Mesenteric fat pad (tissue), 1 donor: ENCODE results near the gene GAB3. TPM values are rescaled to one million over a fixed set of nuclear protein-coding genes. Genes with fewer than 3 reads are reported as not detected.

ENCODE experiments used
- DNase-seq: peaks from one replicate; pipeline ENCODE4 v3.0.0-alpha.2; 2020; ENCODE audit warnings: low spot score
- total RNA-seq: library from RNA; stranded (reverse); fragmentation: NEBNext Ultra II Directional; extraction: Animal tissue kit (Norgen Biotek cat#: 25700); gene quantifications from one replicate; pipeline ENCODE4 v1.2.1, GENCODE V29; 2021
- donor health status: DM: yes; HTN: yes; CAD: no.

Gene GAB3
- total RNA-seq, 1 donor from 2014 or later = 13.7 TPM

DNA sequence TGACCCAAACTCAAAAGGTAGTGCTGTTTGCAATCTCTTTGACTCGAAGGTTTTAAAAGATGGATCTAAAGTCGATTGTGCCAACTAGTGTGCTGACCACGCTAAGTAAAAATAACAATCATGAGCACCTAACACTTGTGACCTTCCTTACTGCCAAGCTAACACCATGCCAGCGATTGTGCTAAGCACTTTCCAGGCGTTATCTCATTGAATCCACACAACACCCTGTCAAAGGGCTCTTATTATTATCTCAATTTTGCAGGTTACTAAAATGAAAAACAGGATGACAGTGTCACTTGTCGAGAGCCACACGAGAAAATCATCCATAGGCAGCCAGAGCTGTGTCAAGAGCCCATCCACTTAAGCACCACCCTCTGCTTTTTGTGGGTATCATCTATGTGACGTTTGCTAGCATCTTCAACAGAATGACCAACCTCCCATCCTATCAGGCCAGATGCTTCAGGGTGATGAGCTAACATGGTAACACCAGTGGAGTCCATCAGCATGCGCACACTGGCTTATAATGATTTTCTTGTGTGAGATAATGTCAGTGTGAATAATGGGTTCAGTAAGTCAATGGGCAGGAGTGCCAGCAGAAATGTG lies 893 bp upstream of the GAB3 start:
- no peak for DNase-seq

DNA sequence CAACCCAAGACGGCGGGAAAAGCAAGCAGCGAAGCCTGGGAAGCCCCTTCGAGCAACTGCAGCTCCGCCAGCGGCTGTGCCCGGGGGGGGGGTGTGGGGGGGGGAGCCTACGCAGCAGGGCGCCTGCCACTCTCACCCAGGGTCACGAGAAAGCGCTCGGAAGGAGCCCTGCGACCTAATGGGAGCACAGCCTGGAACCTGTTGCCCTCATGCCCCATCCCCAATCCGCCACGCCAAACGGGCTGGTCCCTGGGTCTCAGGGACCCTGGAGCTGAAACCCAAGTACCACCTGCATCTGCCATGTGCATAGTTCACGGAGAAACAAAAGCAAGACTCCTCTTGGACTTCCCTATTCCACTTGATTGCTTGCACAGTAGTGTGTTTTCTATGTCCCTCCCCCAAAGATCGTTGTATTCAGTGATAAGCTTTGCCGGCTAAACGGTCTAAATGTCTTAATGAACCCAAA lies 359 bp upstream of the GAB3 start:
- no peak for DNase-seq

DNA sequence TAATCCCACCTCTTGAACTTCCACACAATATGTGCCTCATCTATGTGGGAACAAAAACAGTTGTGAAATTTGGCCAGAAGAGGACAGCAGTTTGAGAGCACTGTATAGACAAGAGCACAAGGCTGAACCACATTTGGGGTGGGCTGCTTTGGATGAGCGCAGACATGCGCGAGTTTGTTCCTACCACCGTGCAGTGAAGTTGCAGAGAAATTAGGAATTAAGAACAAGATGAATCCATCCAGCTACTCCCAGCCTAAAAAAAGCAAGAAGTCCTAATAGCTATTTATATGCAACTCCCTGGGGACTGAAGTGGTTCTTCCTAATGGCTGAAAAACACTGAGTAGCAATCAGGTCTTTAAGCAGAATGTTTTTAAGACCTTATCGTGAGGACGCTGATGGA lies 1.0 kb downstream of the GAB3 start:
- no peak for DNase-seq

DNA sequence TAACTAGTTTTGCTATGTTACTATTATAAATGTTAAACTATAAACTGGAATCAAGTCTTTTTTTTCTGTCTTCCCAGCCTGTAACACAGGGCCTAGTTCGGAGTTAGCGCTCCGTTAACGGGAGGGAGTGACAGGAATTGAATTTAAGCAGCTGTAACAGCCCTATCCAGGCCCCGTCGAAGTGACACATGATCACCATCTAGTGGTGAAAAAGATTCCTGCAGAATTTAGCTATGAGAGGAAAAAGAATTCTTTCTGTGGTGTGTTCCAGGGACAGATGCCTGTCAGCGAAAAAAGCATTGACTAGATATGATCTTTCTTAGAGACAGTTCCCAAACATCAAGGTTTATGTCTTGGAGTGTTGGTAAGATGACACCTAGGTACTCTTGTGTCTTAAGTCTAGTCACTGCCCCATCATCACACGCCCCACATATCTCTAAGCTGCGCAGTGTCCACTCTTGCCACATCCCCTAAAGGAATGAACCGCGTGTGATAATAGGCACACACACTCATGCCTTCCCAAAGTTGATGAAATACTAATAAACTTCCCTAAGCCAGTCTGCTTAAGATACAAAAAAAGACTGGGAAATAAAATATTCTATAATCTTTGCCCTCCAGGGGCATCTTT lies 2.1 kb downstream of the GAB3 start:
- no peak for DNase-seq

DNA sequence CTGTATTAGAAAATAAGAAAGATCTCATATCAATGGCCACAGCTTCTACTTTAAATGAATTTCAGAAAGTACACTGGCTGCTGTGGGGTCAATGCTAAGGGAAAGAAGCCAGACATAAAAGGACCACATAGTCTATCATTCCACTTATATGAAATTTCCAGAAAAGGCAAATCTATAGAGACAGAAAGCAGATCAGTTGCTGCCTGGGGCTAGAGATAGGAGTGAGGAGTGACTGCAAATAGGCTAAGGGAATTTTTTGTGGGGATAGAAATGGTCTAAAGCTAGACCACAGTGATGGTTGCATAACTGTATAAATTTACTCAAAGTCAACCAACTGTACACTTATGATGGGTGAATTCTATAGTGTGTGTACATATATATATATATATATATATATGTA lies 8.3 kb downstream of the GAB3 start:
- DNase-seq = no peak

DNA sequence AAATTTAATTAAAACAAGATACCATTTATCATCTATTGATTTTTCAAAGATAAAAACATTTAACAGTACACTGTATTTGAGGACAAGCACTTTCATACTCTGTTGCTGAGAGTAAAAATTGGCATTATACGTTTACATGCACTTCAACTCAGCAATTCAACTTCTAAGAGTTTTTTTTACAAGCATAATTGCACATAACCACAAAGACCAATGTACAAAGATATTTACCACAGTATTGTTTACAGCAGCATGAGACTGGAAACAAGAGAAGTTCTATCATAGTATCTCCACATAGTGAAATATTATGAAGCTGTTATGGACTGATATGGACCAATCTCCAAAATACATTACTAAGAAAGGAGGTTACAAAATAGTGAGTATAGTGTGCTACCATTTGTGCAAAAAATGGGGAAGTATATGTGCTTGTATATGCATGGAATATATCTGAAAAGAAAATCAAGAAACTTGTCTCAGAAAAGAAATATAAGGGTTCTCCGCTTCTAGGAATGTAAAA lies 10.9 kb downstream of the GAB3 start:
- DNase-seq = no peak

DNA sequence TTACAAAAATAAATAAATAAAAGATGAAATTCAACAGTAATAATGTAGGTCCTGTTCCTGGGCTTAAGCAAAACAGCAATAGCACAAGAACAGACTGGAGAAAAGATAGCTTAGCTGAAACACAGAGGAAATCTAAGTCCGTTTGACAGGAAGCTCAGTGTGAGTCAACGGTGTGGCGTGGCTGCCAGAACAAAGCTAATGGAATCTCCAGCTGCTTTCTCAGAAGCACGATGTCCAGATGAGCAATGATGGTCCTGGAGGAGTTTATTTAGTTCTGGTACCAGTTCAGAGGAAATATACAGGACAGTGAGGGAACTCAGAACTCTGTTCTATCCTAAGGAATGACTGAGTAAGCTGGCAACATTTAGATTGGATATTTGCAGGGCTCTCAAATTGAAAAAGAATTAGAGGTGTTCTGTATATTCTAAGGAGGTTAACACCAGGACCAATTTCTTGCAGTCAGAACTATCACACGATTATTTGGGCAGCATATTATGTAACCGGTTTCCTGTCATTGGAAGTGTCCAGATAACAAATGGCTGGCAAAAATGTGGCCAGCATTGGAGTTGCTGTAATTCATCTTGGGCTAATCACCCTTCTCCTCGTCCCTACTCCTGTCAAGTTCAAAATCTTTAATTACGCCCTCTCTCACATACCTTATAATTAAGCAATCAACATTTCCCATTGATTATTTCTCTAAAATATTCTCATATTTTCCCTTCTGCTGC lies 12.7 kb downstream of the GAB3 start:
- DNase-seq = no peak

DNA sequence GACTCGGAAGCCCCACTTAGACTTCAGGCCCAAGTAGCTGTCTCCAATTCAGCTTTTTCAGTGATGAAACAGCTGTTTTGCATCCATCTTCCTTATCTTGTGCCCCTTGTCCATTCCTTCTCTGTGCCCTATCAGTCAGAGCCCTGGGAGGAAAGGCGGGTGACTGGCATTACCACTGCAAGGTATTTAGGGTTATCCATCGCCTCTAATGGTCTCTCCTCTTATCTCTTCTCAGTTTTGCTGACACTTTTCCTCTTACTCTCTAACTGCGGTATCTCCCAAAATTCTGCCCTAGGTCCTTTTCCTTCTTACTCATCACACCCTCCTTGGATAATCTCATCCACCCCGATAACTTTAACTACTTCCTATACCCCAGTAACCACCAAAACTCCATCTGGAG lies 13.7 kb downstream of the GAB3 start:
- no peak for DNase-seq

DNA sequence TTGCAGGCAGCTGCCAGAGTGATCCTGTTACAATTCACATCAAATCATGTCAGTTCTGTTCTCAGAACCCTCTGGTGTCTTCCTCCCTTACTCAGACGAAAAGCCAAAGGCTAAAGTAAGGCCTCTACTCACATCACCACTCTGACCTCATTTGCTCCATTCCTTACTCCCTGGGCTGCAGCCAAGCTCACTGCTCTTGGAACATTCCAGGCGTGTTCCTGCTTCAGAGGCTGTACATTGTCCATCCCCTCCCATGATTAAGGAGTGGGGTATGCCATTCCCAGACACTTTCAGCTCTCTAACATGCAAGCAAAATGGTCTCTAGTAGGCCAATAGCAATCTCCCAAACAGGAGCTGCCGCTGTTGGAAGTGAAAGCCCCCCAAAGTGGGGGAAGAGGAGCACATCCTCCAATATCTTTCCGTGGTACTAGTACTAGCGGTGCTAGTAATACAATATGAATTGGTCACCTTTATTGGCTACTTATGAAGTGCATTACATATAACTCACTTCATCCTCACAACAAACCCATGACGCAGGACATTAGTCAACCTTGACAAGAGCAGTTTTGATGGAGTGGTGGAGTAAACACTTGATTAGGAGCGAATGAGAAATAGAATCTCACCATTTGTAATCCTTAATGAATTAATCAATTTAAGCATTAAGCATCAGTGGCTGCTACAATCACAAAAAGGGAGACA lies 15.0 kb downstream of the GAB3 start:
- no peak for DNase-seq

DNA sequence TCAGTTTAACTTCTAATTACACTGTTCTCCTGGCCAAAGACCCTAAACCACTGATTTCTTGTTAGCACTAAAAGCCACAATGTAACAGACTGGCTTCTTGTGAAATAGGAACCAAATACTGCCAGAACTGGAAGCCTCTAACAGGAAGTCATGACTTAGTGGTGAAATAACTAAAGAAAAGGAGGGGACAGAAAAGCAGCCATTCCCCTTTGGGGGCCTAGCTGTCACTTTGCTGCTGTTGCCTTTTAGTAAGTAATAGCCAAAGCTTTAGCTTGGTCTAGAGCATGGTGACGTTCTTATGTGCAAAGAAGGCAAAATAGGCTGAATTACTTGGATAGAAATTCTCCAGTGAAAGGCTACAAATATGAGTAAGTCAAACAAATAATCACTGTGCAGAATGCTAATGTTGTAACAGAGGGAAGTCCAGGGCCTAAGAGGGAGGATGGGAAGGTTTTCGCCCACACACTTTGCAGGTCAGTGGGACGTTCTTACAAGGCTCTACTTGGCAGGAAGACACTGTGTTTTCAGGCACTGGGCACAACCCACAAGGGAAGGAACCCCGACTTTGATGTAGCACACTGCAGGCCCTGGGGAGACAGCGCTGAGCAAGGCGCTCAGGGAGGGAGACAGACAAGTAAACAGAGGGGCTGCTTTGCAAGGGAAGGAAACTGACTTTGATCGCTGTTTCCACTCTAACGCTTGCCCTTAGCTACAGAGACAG lies 16.7 kb downstream of the GAB3 start:
- no peak for DNase-seq

DNA sequence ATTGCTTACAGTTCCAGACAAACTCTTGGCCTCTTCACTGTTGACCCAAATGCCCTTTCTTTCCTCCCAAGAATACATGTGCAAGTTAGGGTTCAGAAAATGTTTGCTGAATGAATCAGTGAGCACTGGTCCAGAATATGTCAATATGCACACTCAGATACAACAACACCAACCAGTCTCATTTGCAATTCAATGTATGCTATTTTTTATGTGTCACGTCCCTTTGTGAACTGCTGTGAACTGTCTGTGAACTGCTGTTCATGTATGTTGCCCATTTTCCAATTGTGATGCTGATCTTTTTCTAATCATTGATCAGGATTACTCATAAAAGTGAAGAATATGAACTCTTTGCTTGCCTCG lies 17.8 kb downstream of the GAB3 start:
- no peak for DNase-seq

DNA sequence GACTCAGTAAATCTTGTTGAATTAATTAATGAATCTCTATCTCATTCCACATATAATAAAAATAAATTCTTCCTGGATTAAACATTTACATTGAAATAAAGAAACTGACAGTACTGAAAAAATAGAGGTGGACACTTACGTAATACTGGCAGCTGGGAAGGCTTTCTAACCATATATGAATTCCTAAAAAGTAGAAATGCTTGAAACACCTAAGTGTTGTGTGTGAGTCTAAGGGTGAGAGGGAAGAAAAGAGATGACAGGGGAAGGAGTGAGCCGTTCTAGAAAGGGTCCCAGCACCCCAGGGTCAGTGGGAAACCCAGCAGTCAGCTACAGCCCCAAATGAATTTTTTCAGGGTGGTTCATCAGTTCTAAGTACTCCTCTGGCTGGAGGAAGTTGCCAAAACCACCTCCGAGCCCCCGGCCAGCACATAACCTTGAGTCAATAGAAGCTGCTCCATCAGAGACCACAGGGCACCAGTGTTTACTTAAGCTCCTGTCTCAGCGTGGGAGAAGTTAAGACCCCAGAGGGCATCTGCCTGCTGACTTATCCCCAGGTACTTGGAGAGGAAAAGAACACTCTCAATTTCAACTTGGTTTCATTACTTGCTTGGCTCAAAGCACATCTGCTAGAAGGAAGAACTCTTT lies 18.3 kb downstream of the GAB3 start:
- DNase-seq = no peak

DNA sequence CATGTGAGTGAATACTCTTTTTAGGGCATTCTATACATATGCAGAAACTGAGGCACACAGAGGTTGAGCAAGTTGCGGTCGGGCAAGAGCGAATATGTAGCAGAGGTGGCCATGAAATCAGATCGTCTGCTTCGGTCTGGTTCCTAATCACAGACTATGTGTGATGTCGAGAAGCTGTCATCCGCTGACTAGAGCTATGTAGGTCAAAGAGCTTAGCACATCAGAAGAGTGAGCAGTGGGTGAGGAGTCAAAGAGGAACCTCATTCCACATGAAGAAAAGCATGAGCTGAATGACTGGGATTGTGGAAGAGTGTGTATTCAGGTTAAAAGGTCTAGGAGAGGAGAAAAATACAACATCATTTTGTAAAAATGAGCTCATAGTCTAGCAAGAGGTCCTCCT lies 19.0 kb downstream of the GAB3 start:
- no peak for DNase-seq

DNA sequence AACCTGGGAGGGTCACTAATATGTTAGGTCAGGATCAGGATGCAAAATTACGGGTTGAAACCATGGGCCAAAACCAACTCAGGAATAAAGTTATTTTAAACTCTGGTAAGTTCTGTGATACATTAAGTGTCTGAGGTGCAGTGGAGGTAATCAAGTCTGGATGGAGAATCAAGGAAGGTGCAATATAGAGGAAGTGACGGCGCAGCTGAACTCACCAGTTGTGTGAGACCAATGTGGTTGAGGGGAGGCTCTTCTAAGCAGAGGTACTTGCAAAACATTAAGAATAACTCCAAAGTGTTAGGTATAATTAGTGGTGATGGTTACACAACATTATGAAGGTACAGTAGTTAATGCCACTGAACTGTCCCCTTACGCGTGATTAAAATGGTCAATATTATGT lies 19.7 kb downstream of the GAB3 start:
- DNase-seq = no peak

DNA sequence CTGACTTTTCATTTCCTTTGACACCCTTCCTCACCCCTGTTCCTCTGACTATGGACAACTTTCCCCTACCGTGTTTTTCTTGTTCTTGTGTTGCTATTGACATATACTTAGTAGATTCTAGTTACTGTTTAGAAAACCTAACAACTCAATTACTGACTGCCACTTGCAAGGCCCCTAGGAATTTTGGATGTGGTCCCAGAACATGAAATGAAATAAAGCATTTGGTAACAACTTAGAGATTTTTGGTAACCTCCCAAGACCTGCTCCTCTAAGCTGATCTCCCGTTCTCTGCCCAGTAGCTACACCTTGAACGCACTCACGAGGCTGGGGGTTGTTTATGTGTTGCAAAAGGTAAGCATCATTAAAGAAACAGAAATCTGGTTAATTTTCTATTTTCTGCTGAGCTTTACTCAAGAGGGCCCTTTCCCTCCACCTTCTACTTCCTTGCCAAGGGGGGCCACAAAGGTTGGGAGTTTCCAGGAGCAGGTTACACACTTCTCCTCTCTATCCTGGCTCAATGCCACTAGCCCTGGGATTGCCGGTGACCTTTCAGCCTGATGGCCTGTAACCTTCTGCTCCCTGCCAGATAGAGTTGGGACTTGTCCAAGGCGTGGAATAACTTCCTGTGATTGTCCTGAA lies 20.5 kb downstream of the GAB3 start:
- no peak for DNase-seq

DNA sequence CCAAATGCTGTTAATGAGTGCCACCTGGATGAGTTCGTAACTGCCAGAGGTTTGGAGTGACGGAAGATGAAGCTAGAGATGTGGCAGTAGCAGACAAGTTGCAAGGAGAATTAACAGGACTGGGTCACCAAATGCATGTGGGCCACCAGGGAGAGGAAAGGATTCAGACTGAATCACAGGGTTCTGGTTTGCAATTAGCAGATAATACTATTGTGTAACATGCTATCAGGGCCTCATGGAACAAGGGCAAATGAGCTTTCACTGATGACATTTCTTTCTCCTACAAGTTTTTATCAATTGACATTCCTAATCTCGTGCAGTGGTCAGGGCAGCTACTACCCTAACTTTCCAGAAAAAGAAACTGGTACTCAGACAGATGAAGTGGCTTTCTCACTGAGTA lies 21.4 kb downstream of the GAB3 start:
- no peak for DNase-seq

DNA sequence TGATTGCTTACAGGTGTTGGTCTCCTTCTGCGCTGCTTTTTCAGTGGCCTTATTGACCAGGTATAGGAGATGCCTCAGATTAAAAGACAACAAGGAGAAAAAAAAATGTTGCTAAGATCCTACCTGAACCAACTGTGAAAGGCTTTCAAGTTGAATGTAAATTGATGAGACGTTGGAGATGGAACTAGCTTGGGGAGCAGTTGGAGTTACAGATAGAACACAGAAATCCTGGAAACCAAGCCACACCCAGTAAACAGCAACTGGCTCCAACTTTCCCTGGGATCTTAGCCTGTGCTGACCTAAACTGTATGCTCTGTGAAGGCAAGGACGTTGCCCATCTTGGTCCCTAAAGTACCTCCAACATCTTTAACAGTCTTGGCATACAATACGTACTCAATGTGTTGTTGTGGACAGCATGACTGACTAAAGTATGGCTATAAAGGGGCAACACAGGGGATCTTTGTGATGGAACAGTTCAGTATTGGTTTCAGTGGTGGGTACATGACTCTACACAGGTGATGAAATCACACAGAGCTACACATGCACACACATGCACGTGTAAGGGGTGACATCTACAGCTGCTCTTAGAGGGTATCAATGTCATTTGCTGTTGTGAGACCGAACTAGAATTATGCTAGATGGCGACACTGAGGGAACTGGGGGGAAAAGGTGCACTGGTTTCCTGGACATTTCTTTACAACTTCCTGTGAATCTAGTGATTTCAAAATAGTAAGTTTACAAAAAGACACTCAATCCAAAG lies 22.3 kb downstream of the GAB3 start:
- DNase-seq = no peak

DNA sequence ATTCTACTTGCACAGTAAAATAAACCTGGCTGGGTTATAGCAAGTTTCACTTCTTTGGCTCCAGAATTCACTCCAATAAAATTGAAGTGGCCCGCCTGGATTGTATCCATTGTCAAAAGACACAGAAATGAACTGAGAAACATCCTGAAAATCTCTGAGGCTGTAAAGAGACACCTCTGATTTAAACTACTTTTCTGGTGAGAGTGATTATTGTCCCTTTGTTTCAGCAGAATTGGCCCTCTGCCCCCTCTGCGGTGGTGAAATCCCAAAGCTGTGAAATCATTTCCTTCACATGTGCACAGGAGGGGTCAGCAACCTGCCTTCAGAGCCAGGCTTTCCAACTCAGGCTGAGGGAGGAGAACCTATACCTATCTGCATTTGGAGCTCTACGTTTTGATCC lies 23.0 kb downstream of the GAB3 start:
- no peak for DNase-seq

DNA sequence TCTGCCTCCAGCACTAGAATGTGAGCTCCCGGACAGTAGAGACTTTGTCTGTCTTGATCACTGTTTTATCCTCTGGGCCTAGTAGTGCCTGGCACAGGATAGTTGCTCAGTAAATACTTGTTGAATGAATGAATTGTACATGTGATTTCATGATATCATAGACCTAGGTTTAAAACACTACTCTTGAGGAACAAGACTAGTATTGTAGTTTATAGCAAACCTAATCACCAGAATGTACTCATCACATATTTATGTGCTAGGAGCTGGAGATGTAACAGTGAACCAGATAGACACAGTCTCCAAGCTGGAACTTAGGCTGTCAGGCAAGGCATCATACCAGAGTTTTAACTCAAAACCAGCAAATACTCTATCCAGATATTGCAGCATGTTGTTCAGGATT lies 23.5 kb downstream of the GAB3 start:
- DNase-seq = no peak
